Activated CD8-positive, alpha-beta memory T cell treated with anti-CD3 and anti-CD28 coated beads for 1 hour (primary cell): ENCODE results near the gene TAPT1.

ENCODE experiments used
- DNase-seq, 2 donors: peaks; one replicate each; pipeline ENCODE4 v3.0.0-alpha.2; 2020; ENCODE audit warnings: low read depth in 1 of 2; ENCODE audit errors: extremely low read depth in 1 of 2

The TAPT1 gene

DNA sequence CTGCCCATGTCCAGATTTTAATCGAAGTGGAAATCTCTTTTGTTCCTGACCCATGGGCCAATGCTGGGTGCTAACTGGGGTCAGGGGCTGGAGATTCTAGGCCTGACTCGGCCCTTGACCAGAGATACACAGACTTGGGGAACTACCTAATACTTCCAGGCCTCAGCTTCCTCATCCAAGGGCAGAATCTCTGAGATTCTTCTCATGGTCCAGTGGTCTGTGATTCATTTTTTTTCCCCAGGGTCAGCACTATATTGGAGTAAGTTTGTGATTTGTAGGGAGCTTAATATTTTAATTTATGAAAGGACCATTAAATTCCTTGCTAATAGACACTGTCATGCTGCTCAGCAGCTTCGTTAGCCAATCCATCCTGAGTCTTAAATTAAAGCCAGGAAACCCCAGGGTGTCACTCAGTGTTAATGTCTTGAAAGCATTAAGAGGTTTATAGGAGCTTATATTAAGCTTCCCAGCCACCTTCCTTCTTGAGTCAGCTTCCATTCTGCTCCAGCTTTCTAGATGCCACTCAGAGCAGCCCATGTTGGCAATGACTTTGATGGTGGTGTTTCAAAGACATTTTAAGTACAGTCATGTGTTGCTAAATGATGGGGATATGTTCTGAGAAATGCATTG lies 115.5 kb downstream of the TAPT1 start:
- DNase-seq: no peak
